ENCODE data around the gene TACR1. TPM values are rescaled to one million over a fixed set of nuclear protein-coding genes. Genes with fewer than 3 reads are reported as not detected.
"Not testable (repeated sequence)": the region's sequence is repeated elsewhere in the genome, so short reads cannot be mapped to it uniquely, and the experiment has no call there.

The TACR1 gene
- total and polyA plus RNA-seq, 2 experiments from 2014 or later: 0.13 to 0.19 TPM

DNA sequence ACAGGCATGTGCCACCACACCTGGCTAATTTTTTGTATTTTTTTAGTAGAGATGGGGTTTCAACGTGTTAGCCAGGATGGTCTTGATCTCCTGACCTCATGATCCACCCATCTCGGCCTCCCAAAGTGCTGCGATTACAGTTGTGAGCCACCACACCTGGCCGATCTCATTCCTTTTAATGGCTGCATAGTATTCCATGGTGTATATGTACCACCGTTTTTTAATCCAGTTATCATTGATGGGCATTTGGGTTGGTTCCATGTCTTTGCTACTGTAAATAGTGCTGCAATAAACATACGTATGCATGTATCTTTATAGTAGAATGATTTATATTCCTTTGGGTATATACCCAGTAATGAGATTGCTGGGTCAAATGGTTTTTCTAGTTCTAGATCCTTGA, 51.4 kb downstream of the TACR1 start:
- not testable (repeated sequence) for H3K36me3 ChIP-seq (replicated peaks; ENCODE audit: insufficient read depth, low read depth); H3K27me3 ChIP-seq; H3K4me3 ChIP-seq; H3K4me1 ChIP-seq (ENCODE audit: insufficient read depth); H3K4me2 ChIP-seq; DNase-seq (ENCODE audit: low spot score); H3K27ac ChIP-seq; H2AFZ ChIP-seq; H3K79me2 ChIP-seq; H3K9me2 ChIP-seq (replicated peaks; ENCODE audit: insufficient read depth); H4K20me1 ChIP-seq (ENCODE audit: insufficient read depth, poor library complexity, severe bottlenecking); H3K9me3 ChIP-seq (ENCODE audit: low read depth)
- 95% methylated on average over 6 of the region's 6 CpGs for WGBS (ENCODE audit: low lambda C conversion rate, missing lambda C conversion rate)

DNA sequence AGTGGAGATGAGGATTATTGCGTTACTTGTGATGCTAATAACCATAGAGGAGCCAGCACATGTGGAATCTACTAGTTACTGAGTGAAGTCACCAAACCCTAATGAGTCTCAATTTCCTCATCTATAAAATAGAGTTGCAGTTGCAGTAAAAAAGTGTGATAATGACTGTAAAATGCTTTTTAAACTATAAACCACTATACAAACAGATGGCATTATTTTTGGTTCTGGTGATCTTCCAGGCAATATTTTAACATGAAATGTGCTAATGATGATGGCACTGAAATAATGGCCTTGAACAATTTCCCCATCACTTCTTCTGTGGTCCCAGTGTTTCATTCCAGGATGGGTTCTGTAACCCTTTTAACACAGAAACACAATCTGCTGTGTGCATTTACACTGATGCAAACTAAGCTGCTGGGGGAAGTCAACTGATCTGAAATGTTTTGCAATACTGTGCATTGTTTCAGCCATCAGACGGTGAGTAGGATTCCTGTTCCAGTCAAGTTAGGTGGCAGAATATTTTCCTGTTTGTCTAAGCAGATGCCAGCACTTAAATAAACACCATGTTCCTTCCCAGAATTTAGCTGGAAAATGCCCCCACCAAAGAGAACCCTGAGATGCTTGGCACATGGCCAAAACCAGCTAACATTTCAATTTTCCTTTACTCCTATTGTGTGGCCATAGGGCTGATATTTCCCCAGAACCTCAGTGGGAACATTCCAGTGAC, 52.6 kb downstream of the TACR1 start:
- WGBS (ENCODE audit: low lambda C conversion rate, missing lambda C conversion rate): 50% methylated on average over 2 of the region's 2 CpGs
- Histone ChIP-seq H3K4me3 (no peak overlapping the region), H3K4me2 (no peak overlapping the region)

GRCh38 chr2:75146221-75146605, 53.1 kb downstream of the TACR1 start:
- 78% methylated on average over 4 of the region's 4 CpGs for WGBS (ENCODE audit: low lambda C conversion rate, missing lambda C conversion rate)
- not testable (repeated sequence) for H3K4me1 ChIP-seq (ENCODE audit: insufficient read depth); H3K9me3 ChIP-seq (ENCODE audit: low read depth); H3K36me3 ChIP-seq (replicated peaks; ENCODE audit: insufficient read depth, low read depth); H3K9me2 ChIP-seq (replicated peaks; ENCODE audit: insufficient read depth); H3K4me2 ChIP-seq; H2AFZ ChIP-seq; H3K4me3 ChIP-seq; H3K79me2 ChIP-seq; DNase-seq (ENCODE audit: low spot score); H3K27ac ChIP-seq; H4K20me1 ChIP-seq (ENCODE audit: insufficient read depth, poor library complexity, severe bottlenecking); H3K27me3 ChIP-seq

More for the DNA sequence above, 52.6 kb downstream of the TACR1 start:
- Histone ChIP-seq H4K20me1 (ENCODE audit: insufficient read depth, poor library complexity, severe bottlenecking) (no peaks in the 10 kb centered on the region), H3K27ac (no peak overlapping the region), H2AFZ (no peak overlapping the region), H3K9me3 (ENCODE audit: low read depth) (no peaks in the 10 kb centered on the region), H3K36me3 (replicated peaks; ENCODE audit: insufficient read depth, low read depth) (no peaks in the 10 kb centered on the region), H3K9me2 (replicated peaks; ENCODE audit: insufficient read depth) (no peaks in the 10 kb centered on the region), H3K27me3 (no peaks in the 10 kb centered on the region), H3K79me2 (no peaks in the 10 kb centered on the region), H3K4me1 (ENCODE audit: insufficient read depth) (peaks cover 3% of the 10 kb centered on the region)
- TF ChIP-seq, protein P1, sequence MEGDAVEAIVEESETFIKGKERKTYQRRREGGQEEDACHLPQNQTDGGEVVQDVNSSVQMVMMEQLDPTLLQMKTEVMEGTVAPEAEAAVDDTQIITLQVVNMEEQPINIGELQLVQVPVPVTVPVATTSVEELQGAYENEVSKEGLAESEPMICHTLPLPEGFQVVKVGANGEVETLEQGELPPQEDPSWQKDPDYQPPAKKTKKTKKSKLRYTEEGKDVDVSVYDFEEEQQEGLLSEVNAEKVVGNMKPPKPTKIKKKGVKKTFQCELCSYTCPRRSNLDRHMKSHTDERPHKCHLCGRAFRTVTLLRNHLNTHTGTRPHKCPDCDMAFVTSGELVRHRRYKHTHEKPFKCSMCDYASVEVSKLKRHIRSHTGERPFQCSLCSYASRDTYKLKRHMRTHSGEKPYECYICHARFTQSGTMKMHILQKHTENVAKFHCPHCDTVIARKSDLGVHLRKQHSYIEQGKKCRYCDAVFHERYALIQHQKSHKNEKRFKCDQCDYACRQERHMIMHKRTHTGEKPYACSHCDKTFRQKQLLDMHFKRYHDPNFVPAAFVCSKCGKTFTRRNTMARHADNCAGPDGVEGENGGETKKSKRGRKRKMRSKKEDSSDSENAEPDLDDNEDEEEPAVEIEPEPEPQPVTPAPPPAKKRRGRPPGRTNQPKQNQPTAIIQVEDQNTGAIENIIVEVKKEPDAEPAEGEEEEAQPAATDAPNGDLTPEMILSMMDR (IDR thresholded peaks at IDR 0.05; ENCODE audit: poor library complexity): no peak
- no peak for TF ChIP-seq EZH2 (IDR thresholded peaks at IDR 0.05; ENCODE audit: borderline replicate concordance)
- TF ChIP-seq EZH2phosphoT487 (IDR thresholded peaks at IDR 0.05; ENCODE audit: low read depth, severe bottlenecking, unreplicated experiment): no peak
- no peak for DNase-seq (ENCODE audit: low spot score)

GRCh38 chr2:75142081-75142480, 57.2 kb downstream of the TACR1 start:
- no peaks in the 10 kb centered on the region for H3K9me2 ChIP-seq (replicated peaks; ENCODE audit: insufficient read depth)
- TF ChIP-seq, protein P1 (IDR thresholded peaks at IDR 0.05; ENCODE audit: poor library complexity): no peak
- TF ChIP-seq EZH2 (IDR thresholded peaks at IDR 0.05; ENCODE audit: borderline replicate concordance): no peak
- no peak for TF ChIP-seq EZH2phosphoT487 (IDR thresholded peaks at IDR 0.05; ENCODE audit: low read depth, severe bottlenecking, unreplicated experiment)
- no peaks in the 10 kb centered on the region for H3K36me3 ChIP-seq (replicated peaks; ENCODE audit: insufficient read depth, low read depth)
- no peaks in the 10 kb centered on the region for H3K9me3 ChIP-seq (ENCODE audit: low read depth)
- DNase-seq (ENCODE audit: low spot score): no peak
- peaks cover 9% of the 10 kb centered on the region for H3K4me1 ChIP-seq (ENCODE audit: insufficient read depth)
- no peaks in the 10 kb centered on the region for H3K27me3 ChIP-seq
- H2AFZ ChIP-seq: no peak overlapping the region
- H3K79me2 ChIP-seq: no peaks in the 10 kb centered on the region
- no peak overlapping the region for H3K4me3 ChIP-seq
- 92% methylated on average over 3 of the region's 3 CpGs for WGBS (ENCODE audit: low lambda C conversion rate, missing lambda C conversion rate)
- no peaks in the 10 kb centered on the region for H4K20me1 ChIP-seq (ENCODE audit: insufficient read depth, poor library complexity, severe bottlenecking)
- H3K4me2 ChIP-seq: no peak overlapping the region
- H3K27ac ChIP-seq: no peak overlapping the region
